ENCODE results near the gene PERM1. TPM values are rescaled to one million over a fixed set of nuclear protein-coding genes. Genes with fewer than 3 reads are reported as not detected.

Gene PERM1
- total and polyA plus RNA-seq, 2 of the 8 experiments (the other 6 are each of a cell fraction or from before 2014, with no cell fraction given), result not detected

DNA sequence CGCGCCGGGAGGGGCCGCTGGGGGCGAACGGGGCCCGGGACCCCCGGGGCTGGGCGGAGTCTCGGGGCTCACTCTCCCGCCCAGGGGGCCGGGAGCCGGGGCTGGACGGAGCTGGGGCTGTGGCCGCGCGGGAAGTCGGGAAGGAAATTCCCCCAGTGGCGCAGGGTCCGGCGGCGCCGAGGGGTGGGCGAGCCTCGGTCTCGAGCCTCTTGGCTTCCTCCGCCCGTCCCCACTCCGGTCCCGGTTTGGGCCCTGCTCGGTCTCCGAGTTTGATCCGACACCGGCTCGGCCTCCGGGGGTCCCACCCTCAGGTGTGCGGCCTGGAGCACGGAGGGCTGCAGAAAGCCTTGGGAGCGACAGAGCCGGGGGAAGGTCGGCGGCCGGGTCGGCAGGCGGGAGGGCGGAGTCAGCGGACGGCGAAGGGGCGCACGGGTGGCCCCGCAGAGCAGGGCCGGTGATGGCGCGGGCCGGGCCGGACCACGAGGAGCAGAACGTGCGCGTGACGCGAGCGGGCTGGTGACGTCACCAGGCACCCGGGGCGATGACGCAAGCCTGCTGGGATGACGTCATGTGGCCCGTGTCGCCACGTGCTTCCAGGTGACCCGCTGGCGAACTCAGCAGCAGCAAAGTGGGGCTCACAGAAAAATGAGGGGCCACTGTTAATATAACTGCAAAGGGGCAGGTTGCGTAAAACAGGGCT is 18.6 kb upstream of the PERM1 start (continued):
- no peak for TF ChIP-seq SIN3A (conservative IDR thresholded peaks at IDR 0.05 in 1 of 2, IDR thresholded peaks at IDR 0.05 in 1 of 2; ENCODE audit: low read depth in 1 of 2, low read length in 2 of 2)
- TF ChIP-seq TBP (IDR thresholded peaks at IDR 0.05; ENCODE audit: low read depth, low read length), result no peak
- TF ChIP-seq, protein P1, sequence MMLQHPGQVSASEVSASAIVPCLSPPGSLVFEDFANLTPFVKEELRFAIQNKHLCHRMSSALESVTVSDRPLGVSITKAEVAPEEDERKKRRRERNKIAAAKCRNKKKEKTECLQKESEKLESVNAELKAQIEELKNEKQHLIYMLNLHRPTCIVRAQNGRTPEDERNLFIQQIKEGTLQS (IDR thresholded peaks at IDR 0.05; ENCODE audit: insufficient read depth, low read depth, low read length), result peak; percentile 67
- no peak for TF ChIP-seq CBX8 (IDR thresholded peaks at IDR 0.05; ENCODE audit: borderline replicate concordance, low read depth, low read length)
- peak; percentile 87 for TF ChIP-seq JUN (IDR thresholded peaks at IDR 0.05; ENCODE audit: low read depth, low read length)
- no peak for TF ChIP-seq SP1 (IDR thresholded peaks at IDR 0.05; ENCODE audit: low read depth, low read length)
- peak; percentile 29 for TF ChIP-seq ASH2L (IDR thresholded peaks at IDR 0.05; ENCODE audit: low read length)
- TF ChIP-seq RXRA (IDR thresholded peaks at IDR 0.05; ENCODE audit: insufficient read depth, low read depth, low read length), result no peak
- TF ChIP-seq CEBPB (IDR thresholded peaks at IDR 0.05; ENCODE audit: low read depth, low read length), result peak; percentile 83
- TF ChIP-seq EZH2 (IDR thresholded peaks at IDR 0.05; ENCODE audit: low read depth, low read length, severe bottlenecking), result no peak
- TF ChIP-seq, protein P2, sequence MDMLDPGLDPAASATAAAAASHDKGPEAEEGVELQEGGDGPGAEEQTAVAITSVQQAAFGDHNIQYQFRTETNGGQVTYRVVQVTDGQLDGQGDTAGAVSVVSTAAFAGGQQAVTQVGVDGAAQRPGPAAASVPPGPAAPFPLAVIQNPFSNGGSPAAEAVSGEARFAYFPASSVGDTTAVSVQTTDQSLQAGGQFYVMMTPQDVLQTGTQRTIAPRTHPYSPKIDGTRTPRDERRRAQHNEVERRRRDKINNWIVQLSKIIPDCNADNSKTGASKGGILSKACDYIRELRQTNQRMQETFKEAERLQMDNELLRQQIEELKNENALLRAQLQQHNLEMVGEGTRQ (IDR thresholded peaks at IDR 0.05; ENCODE audit: low read length), result no peak
- TF ChIP-seq RNF2 (IDR thresholded peaks at IDR 0.05; ENCODE audit: borderline replicate concordance, low read depth, low read length, missing control alignments, poor library complexity, severe bottlenecking), result no peak
- TF ChIP-seq BACH1 (IDR thresholded peaks at IDR 0.05; ENCODE audit: low read length), result 0 out of 2 replicates have a peak, but pooled peaks have one; percentile 18
- TF ChIP-seq PHF8 (conservative IDR thresholded peaks at IDR 0.05; ENCODE audit: low read depth, low read length), result no peak
- no peak for TF ChIP-seq NRF1 (IDR thresholded peaks at IDR 0.05; ENCODE audit: low read depth, low read length)
- TF ChIP-seq CREB1 (IDR thresholded peaks at IDR 0.05), result peak; percentile 100
- TF ChIP-seq EP300 (IDR thresholded peaks at IDR 0.05; ENCODE audit: borderline replicate concordance in 1 of 2, low read depth in 2 of 2, low read length in 2 of 2), result peak in 1 of 2 experiments; percentile 3; a peak in 1 of 3 replicates
- no peak for TF ChIP-seq CHD1 (IDR thresholded peaks at IDR 0.05; ENCODE audit: low read depth, low read length)
- TF ChIP-seq POU5F1 (IDR thresholded peaks at IDR 0.05; ENCODE audit: low read depth, low read length), result no peak
- no peak for TF ChIP-seq GABPA (IDR thresholded peaks at IDR 0.05; ENCODE audit: borderline replicate concordance, insufficient read depth, low read length)
- no peak for TF ChIP-seq BRCA1 (IDR thresholded peaks at IDR 0.05; ENCODE audit: low read depth, low read length)
- no peak for TF ChIP-seq SIRT6 (IDR thresholded peaks at IDR 0.05; ENCODE audit: low read length)
- no peak for TF ChIP-seq CBX5 (IDR thresholded peaks at IDR 0.05; ENCODE audit: low read depth, low read length)
